ENCODE results near the gene MCEE. TPM values are rescaled to one million over a fixed set of nuclear protein-coding genes. Genes with fewer than 3 reads are reported as not detected.

Gene MCEE
- total RNA-seq, 1 donor from 2014 or later: 21.1 TPM

GRCh38 chr2:71082402-71083252 is 47.4 kb downstream of the MCEE start:
- no peaks in the 10 kb centered on the region for H3K4me1 Mint-ChIP-seq (ENCODE audit: low read depth)
- H3K9me3 Mint-ChIP-seq (ENCODE audit: low read depth): no peaks in the 10 kb centered on the region
- H3K36me3 Mint-ChIP-seq (ENCODE audit: low read depth): peaks cover 11% of the 10 kb centered on the region
- no peak overlapping the region for H3K27ac Mint-ChIP-seq (ENCODE audit: unreplicated experiment)
- peaks cover 14% of the 10 kb centered on the region for H3K27me3 Mint-ChIP-seq (ENCODE audit: low read depth)
- H3K4me3 Mint-ChIP-seq (ENCODE audit: unreplicated experiment): no peak overlapping the region
- no peak for DNase-seq (ENCODE audit: low spot score)
- TF ChIP-seq, protein P1, sequence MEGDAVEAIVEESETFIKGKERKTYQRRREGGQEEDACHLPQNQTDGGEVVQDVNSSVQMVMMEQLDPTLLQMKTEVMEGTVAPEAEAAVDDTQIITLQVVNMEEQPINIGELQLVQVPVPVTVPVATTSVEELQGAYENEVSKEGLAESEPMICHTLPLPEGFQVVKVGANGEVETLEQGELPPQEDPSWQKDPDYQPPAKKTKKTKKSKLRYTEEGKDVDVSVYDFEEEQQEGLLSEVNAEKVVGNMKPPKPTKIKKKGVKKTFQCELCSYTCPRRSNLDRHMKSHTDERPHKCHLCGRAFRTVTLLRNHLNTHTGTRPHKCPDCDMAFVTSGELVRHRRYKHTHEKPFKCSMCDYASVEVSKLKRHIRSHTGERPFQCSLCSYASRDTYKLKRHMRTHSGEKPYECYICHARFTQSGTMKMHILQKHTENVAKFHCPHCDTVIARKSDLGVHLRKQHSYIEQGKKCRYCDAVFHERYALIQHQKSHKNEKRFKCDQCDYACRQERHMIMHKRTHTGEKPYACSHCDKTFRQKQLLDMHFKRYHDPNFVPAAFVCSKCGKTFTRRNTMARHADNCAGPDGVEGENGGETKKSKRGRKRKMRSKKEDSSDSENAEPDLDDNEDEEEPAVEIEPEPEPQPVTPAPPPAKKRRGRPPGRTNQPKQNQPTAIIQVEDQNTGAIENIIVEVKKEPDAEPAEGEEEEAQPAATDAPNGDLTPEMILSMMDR (IDR thresholded peaks at IDR 0.05): no peak

DNA sequence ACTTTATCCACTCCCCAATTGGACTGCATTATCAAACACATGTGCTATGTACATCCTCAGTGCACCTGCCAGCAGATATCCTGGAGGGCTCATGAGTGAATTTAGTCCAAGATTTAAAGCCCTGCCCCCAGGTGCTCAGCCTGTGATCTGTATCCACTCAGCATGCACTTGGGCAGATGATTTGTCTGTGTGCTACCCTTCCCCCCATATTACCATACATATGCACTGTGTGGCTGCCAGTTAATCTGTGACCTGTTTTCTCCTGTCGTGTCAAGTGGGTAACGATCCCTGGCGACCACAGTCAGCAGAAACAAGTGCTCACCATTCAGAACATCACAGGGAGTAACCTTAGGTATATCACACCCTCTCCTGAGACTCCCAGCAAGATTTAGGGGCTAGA is 51.4 kb downstream of the MCEE start:
- TF ChIP-seq, protein P1 (IDR thresholded peaks at IDR 0.05): no peak
- H3K27ac Mint-ChIP-seq (ENCODE audit: unreplicated experiment): no peak overlapping the region
- no peak for DNase-seq (ENCODE audit: low spot score)
- H3K27me3 Mint-ChIP-seq (ENCODE audit: low read depth): no peaks in the 10 kb centered on the region
- peaks cover 27% of the 10 kb centered on the region for H3K36me3 Mint-ChIP-seq (ENCODE audit: low read depth)
- H3K4me3 Mint-ChIP-seq (ENCODE audit: unreplicated experiment): no peak overlapping the region
- no peaks in the 10 kb centered on the region for H3K9me3 Mint-ChIP-seq (ENCODE audit: low read depth)
- H3K4me1 Mint-ChIP-seq (ENCODE audit: low read depth): no peaks in the 10 kb centered on the region

DNA sequence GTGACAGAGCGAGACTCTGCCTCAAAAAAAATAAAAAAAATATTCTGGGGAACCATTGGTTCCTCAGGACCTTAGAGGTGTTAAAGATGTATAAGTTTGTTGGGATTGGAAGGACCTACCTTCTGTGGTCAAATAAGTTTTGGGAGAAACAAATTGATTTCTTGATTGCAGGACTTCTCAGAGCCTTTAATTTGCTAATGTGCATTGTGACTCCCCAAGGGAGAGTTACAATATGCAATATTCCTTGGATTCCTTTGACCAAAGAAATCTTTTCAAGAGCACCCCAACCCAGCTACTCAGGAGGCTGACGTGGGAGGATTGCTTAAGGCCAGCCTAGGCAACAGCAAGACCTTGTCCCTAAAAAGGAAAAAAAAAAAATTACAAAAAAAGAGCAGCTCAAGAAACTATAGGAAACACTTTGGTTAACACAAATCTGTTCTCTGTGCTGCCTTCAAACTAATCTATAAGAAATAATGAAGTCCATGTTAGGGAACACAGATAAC is 55.1 kb downstream of the MCEE start:
- H3K27me3 Mint-ChIP-seq (ENCODE audit: low read depth): no peaks in the 10 kb centered on the region
- H3K27ac Mint-ChIP-seq (ENCODE audit: unreplicated experiment): no peak overlapping the region
- no peak overlapping the region for H3K4me3 Mint-ChIP-seq (ENCODE audit: unreplicated experiment)
- no peak for DNase-seq (ENCODE audit: low spot score)
- H3K4me1 Mint-ChIP-seq (ENCODE audit: low read depth): peaks cover 19% of the 10 kb centered on the region
- H3K36me3 Mint-ChIP-seq (ENCODE audit: low read depth): peaks cover 38% of the 10 kb centered on the region
- TF ChIP-seq, protein P1 (IDR thresholded peaks at IDR 0.05): no peak
- no peaks in the 10 kb centered on the region for H3K9me3 Mint-ChIP-seq (ENCODE audit: low read depth)

- Mint-ChIP-seq H3K4me3 (ENCODE audit: unreplicated experiment) (no peak overlapping the region), H3K27ac (ENCODE audit: unreplicated experiment) (no peak overlapping the region), H3K4me1 (ENCODE audit: low read depth) (peaks cover 29% of the 10 kb centered on the region), H3K27me3 (ENCODE audit: low read depth) (no peaks in the 10 kb centered on the region), H3K9me3 (ENCODE audit: low read depth) (no peaks in the 10 kb centered on the region), H3K36me3 (ENCODE audit: low read depth) (peaks cover 35% of the 10 kb centered on the region)
- no peak for DNase-seq (ENCODE audit: low spot score)
- TF ChIP-seq, protein P1 (IDR thresholded peaks at IDR 0.05): no peak
Observed at GRCh38 chr2:71073475-71073874, 56.6 kb downstream of the MCEE start.

DNA sequence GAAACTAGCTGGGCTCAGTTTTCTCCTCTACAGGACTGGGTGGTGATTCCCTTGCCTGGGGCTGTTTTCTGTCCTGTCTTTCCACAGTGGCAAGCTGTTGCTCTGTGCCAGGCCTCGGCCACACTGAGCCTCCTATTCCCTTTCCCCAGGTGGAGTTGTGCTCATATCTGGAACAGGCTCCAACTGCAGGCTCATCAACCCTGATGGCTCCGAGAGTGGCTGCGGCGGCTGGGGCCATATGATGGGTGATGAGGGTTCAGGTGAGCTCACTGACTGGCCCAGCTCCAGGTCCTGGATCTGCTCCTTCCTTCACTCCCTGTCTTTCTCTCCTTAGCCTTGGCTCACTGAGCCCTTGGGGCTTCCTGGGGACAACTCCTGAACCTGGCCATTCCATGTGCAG is 57.5 kb downstream of the MCEE start:
- TF ChIP-seq, protein P1 (IDR thresholded peaks at IDR 0.05): no peak
- Mint-ChIP-seq H3K4me1 (ENCODE audit: low read depth) (peaks cover 33% of the 10 kb centered on the region), H3K9me3 (ENCODE audit: low read depth) (no peaks in the 10 kb centered on the region), H3K36me3 (ENCODE audit: low read depth) (peaks cover 30% of the 10 kb centered on the region), H3K27me3 (ENCODE audit: low read depth) (no peaks in the 10 kb centered on the region), H3K4me3 (ENCODE audit: unreplicated experiment) (no peak overlapping the region), H3K27ac (ENCODE audit: unreplicated experiment) (no peak overlapping the region)
- DNase-seq (ENCODE audit: low spot score): no peak
